SK-MEL-5 (cell line): Measurements from ENCODE around the gene DNMT1. TPM values are rescaled to one million over a fixed set of nuclear protein-coding genes. Genes with fewer than 3 reads are reported as not detected.
"Not testable (repeated sequence)": the region's sequence is repeated elsewhere in the genome, so short reads cannot be mapped to it uniquely, and the experiment has no call there.

Source experiments
- DNase-seq: peaks from one replicate; pipeline ENCODE4 v3.0.0-alpha.2; 2016; ENCODE audit warnings: low read depth, low spot score
- in situ Hi-C: cut with HindIII; loops from 2 replicates; pipeline ENCODE4 v1.10.0; 2016; ENCODE audit warnings: low sequenced_read_pairs, high pct_unique_total_duplicates, low pct_unique_long_range_greater_than_20kb
- total RNA-seq: library from RNA; depleted of rRNA; stranded (reverse); fragments of >200 nt; shearing (Covaris generic); gene quantifications from 2 replicates; pipeline ENCODE4 v1.2.3, GENCODE V29; 2014

DNMT1 gene
- total RNA-seq, 1 experiment from 2014 or later, result 34.1 TPM

DNA sequence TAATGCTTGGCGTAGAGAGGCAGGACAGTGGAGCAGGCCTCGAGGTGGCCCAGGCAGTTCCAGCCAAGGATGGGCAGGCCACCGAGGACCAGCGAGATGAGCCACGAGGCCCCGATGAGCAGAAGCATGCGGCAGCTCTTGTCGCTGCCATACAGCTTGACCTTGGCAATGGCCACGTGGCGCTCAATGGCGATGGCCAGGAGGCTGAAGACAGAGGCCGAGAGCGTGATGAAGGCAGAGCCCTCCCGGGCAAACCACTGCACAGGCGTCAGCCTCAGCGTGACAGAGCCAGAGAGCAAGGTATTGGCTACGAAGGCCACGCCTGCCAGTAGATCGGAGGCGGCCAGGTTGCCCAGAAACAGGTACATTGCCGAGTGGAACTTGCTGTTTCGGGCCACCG, 29.6 kb upstream of the DNMT1 start:
- in situ Hi-C loops, result no loop called here
- DNase-seq, result no peak

DNA sequence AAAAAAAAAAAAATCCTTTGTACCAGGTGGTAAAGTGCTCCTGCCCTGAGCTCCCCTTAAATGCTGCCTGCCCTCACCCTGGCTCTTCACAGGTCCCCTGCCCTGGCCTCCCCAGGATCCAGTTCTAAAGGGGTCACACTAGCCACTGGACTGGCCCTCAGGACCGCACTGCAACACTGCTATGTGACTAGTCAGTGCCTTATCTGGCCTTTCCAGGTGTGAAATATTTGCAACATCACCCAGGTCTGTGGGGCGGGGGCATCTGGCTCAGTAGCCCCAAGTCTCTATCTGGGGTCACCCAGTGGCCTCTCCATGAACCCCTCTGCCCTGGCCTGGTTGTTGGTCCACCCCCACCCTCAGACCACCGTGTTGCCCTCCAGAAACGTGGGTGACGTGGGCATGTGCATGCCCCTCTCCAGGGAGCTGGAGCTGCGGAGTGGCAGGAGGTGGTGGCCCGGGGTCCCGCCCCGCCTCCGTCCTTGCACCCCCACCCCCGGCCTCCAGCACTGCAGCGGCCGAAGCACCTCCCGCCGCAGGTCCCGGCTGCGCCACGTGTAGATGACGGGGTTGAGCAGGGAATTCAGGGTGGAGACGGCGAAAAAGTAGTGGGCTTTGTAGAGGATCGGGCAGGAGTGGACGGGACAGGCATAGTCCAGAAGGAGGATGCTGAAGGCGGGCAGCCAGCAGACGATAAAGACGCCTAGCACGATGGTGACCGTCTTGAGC, 28.9 kb upstream of the DNMT1 start:
- DNase-seq, result no peak
- in situ Hi-C loops, result no loop called here

DNA sequence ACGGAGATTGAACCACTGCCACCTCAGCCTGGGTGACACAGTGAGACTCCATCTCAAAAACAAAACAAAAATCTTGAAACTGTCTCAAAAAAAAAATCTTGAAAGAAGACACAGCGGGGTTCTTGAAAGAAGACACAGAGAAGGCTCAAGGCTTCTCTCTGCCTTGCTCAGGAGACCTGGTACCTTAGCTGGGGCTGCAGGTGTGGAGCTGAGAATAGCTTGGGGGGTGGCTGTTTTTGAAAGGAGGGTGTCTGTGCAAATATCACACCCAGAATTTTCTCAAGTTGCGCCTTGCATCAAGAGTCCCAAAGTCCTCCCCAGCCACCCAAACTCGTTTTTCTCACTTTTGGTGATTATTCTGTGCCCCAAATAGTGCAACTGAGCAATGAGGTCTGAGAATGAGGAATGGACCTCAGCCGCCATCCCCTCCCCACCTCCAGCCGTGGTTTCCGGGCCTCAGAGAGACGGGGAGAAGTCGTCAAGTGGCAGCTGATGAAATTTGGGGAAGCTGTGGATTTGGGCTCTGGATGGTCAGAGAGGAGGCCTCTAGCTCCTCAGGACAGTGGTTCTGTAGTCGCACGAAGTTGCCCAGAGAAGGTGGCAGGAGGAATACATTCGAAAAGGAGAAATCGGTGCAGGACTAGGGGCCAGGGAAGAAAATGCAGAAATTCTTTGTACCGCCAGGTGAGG, 27.6 kb upstream of the DNMT1 start:
- in situ Hi-C loops, result no loop called here
- no peak for DNase-seq

DNA sequence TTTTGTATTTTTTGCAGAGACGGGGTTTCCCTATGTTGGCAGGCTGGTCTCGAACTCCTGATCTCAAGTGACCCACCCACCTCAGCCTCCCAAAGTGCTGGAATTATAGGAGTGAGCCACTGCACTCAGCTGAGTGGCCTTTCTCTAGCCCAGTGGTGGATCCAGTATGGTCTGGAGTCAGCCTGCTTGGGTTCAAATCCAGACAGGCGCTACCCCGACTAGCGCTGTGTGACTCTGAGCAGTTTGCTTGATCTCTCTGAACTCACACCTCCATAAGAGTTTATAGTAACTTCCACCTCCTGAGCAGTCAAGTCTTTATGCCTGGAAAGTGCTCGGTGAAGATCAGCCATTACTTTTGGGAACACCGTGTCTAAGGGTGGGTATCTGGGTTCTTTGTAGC, 25.9 kb upstream of the DNMT1 start:
- in situ Hi-C loops, result no loop called here
- no peak for DNase-seq

DNA sequence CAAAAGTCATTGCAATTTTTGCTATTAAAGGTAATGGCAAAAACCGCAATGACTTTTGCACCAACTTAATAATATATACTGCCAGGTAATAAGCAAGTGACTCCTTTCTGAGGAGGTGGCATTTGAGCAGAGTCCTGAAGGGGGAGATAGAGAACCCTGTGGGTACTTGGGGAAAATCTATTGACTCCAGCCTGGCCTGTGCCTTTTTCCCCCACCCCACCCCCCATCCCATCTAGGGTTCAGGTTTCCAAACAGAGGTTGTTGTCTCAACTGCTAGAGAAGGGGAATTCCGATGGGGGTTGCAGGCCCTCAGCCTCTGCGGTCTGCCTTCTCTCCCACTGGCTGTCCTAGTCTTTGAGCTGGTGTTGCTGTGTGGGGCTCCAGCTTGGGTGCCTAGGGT, 24.9 kb upstream of the DNMT1 start:
- in situ Hi-C loops, result no loop called here
- peak; percentile 47 for DNase-seq

DNA sequence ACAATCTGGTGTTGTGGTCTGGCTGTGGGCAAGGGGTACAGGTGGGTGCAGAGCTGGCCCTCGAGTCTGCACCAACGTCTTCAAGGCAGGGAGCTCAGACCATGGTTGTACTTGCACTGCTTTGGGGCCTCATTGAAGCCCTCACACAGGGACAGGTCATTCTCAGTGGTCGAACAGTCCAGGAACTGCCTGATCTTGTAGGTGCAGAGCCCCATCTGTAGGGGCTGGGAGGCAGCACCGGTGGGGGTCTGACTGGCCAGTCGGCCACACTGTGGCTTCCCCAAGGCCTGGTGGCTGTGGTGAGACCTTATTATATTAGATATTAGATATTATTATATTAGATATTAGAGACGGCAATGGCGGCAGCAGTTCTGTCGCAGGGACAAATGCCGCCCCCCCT, 22.3 kb upstream of the DNMT1 start:
- in situ Hi-C loops, result no loop called here
- no peak for DNase-seq

DNA sequence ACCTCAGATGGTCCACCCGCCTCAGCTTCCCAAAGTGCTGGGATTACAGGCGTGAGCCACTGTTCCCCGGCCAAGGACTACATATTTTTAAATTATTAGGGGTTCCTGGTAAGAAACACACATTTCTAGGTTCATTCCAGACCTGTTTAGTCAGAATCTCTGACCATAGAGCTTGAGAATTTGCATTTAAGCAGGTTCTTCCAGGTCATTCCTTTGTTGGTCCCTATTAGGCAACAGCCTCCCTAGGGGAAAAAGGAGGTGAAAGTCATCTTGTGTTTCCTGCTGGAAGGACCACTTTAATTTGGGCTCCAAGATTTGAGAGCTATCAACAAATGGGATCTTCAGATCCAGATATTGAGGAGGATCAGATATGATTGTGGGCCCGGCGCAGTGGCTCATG, 20.0 kb upstream of the DNMT1 start:
- DNase-seq, result no peak
- in situ Hi-C loops, result no loop called here

DNA sequence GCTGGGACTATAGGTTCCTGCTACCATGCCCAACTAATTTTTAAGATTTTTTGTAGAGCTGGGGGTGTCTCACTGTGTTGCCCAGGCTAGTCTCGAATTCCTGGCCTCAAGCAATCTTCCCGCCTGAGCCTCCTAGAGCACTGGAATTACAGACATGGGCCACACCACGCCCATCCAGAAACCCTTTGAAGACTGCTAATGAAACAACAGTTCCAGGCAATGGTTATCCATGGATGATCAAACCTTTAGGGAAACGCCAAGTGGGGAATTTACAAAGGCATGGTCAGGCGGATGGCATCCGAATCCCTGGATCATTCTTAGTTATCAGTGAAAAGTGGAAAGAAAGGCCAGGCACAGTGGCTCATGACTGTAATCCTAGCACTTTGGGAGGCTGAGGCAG, 16.9 kb upstream of the DNMT1 start:
- in situ Hi-C loops, result no loop called here
- no peak for DNase-seq

DNA sequence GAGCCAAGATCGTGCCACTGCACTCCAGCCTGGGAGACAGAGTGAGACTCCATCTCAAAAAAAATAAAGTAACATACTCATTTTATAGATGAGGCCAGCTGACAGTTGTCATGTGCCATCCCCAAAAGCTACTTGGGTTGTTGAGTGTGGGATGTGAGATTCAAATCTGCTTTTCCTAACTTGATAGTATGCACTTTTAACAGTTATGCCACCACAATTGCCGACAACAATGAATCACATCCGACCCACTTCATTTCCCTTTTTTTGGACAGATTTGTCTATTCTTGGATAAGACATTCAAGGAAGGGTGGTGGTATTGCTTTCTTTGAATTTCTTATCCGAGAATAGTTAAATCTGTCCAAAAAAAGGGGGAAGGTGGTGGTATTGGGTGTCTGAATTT, 16.3 kb upstream of the DNMT1 start:
- in situ Hi-C loops, result no loop called here

DNA sequence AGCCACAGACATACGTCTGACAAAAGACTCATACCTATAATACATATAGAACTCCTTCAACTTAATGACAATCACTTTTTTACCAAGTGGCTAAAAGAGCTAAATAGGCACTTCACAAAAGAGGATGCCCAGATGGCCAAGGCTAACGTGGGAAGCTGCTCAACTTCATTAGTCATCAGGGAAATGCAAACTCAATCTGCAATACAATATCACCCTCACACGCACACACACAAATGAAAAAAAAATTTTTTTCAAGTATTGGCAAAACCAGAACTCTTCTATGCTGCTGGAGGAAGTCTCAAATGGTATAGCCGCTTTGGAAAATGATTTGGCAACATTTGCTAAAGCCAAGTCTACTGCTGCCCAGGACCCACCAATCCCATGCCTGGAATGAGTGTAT, 14.6 kb upstream of the DNMT1 start:
- in situ Hi-C loops, result no loop called here
- no peak for DNase-seq

More for the DNA sequence above, 16.3 kb upstream of the DNMT1 start:
- no peak for DNase-seq

DNA sequence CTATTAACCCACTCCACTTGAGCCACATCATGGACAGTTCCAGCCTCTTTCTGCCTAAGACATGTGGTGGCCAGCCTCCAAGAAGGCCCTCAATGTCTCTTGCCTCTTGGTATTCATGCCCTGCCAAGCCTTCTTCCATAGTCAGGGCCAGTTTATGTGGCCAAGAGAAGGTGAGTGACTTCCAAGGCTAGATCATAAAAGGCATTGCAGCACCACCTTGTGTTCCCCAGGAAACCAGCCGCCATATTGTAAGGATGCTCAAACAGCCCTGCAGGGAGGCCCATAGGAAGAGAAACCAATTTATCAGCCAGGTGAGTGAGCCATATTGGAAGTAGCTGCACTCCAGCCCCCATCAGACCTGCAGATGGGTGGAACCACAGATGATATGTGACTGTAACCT, 12.3 kb upstream of the DNMT1 start:
- in situ Hi-C loops, result no loop called here
- DNase-seq, result no peak

DNA sequence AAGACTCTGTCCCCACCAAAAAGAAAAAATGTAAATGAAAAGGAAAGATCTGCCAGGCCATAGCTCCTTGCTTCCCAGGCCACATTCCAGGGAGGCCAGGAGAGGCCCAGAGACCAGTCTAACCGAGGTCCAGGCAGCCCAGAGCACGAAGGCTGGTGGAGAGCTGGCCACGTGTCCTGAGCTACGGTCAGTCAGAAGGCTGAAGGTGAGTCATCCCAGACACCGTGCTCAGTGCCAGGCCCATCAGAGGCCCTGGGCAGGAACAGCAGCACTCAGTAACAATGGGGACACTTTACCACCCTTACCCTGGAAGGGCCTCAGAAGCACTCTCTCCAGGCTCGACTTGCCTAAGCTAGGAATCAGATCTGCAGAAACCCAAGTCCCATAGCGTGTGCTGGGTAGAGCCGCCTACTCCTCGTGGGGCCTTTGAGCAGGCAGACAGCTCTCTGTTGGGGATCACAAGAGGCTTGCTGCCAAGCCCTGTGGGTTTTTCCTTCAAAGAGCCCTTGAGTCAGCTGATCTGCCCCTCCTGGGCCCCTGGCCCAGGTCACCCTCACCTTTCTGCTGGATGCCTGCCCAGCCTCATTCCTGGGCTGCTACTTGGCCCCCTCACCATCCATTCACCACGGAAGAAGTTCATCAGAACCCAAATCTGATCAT, 11.6 kb upstream of the DNMT1 start:
- DNase-seq, result no peak
- in situ Hi-C loops, result no loop called here

DNA sequence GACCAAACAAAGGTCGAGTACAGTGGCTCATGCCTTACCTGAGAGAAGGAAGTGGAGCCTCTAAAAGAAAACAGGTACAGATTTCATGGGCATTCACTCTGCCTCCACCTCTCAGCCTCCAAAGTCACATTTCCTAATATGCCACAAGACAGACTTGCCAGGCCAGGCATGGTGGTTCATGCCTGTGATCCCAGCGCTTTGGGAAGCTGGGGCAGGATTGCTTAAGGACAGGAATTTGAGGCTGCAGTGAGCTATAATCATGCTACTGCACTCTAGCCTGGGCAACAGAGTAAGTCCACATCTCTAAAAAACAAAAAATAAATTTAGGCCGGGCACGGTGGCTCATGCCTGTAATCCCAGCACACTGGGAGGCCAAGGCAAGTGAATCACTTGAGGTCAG, 10.9 kb upstream of the DNMT1 start:
- in situ Hi-C loops, result no loop called here
- DNase-seq, result no peak

DNA sequence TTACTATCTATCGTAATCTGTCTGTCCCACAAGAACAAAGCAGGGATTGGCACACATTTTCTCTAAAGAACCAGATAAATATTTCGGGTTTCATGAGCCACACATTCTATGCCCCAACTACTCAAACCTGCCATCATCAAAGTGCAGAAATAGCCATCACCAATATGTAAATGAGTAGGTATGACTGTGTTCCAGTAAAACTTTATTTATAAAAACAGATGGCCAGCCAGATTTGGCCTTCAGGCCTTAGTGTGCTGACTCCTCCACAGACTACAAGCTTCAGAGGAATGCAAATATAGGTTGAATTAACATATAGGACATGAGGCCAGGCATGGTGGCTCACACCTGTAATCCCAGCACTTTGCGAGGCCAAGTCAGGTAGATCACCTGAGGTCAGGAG, 8.9 kb upstream of the DNMT1 start:
- DNase-seq, result no peak
- in situ Hi-C loops, result no loop called here

DNA sequence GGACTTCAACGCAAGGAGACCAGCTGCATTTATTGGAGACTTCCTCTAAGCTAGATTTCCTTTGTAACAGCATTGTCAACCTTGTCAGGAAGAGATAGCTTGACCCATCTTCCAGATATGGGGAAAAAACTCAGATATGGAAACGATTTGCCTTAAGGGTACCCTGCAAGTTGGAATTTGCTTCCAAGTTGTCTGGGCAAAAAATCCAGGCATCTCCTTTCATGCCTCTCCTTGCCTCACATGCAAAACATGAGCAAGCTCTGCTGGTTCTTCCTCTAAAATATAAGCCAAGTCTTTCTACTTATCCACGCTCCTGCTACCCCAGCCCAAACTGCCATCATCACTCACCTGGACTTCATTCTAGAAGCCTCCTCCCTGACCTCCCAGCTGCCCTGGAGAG, 6.4 kb upstream of the DNMT1 start:
- DNase-seq, result no peak
- in situ Hi-C loops, result no loop called here

DNA sequence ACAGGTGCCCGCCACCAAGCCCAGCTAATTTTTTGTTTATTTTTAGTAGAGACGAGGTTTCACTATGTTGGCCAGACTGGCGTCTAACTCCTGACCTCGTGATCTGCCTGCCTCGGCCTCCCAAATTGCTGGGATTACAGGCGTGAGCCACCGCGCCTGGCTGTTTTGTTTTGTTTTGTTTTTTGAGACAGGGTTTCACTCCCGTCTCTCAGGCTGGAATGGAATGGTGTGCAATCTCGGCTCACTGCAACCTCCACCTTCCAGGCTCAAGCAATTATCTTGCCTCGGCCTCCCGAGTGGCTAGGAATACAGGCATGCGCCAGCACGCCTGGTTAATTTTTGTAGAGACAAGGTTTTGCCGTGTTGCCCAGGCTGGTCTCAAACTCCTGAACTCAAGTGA, 5.3 kb upstream of the DNMT1 start:
- DNase-seq, result not testable (repeated sequence)

DNA sequence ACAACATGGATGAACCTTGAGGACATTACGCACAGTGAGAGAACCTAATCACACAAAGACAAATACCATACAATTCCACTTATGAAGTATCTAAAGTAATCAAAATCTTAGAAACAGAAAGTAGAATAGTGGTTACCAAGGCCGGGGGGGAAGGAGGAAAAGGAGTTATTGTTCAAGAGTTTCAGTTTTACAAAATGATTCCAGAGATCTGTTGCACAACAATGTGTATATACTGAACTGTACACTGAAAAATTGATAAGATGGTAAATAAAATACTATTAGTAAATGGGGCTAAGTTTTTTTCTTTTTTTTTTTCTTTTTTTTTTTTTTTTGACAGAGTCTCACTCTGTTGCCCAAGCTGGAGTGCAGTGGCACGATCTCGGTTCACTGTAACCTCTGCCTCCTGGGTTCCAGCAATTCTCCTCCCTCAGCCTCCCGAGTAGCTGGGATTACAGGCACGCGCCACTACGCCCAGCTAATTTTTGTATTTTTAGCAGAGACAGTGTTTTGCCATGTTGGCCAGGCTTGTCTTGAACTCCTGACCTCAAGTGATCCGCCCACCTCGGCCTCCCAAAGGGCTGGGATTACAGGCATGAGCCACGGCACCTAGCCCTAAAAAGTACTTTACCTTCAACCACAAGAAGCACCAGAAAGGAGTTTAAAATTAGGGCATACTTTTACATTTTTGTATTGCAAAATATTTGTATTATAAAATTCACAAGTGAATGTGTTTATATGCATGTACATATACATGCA, 4.3 kb upstream of the DNMT1 start:
- in situ Hi-C loops, DNase-seq: not testable (repeated sequence)

More for the DNA sequence above, 5.3 kb upstream of the DNMT1 start:
- in situ Hi-C loops, result not testable (repeated sequence)

DNA sequence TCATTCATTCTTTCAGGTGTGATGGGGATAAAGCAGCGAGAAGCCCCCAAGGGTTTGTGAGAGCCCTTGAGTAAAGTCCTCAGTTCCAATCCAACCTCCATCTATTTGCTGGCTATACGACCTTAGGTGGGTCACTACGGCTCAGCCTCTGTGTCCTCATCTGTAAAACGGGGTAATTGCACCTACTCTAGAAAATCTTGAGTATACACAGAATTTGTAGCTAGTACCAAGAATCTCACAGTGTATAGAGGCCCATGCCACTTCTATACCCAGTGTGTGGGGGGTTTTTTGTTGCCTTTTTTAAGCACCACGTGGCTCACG, 406 bp upstream of the DNMT1 start:
- DNase-seq, result no peak
- in situ Hi-C loops, result no loop called here
